Sigmoid colon (tissue), 7 donors: Measurements from ENCODE around the gene CNTN5. TPM values are rescaled to one million over a fixed set of nuclear protein-coding genes. Genes with fewer than 3 reads are reported as not detected.

Experiments
- DNase-seq: peaks from one replicate; pipeline ENCODE4 v3.0.0-alpha.2; 2019
- H3K27ac ChIP-seq, 4 donors: fragments of 200-600 bp; sonication (generic); one replicate each; pipeline ENCODE4 v1.5.1; 2016 to 2019; ENCODE audit warnings: mild to moderate bottlenecking in 1 of 4
- H3K27me3 ChIP-seq, 3 donors: fragments of 200-600 bp; sonication (generic); one replicate each; pipeline ENCODE4 v1.5.1; 2019; ENCODE audit warnings: mild to moderate bottlenecking in 1 of 3
- H3K36me3 ChIP-seq, 4 donors: fragments of 200-600 bp; sonication (generic); one replicate each; pipeline ENCODE4 v1.5.1; 2016 to 2019
- H3K4me1 ChIP-seq, 4 donors: fragments of 200-600 bp; sonication (generic); one replicate each; pipeline ENCODE4 v1.5.1; 2017 to 2019
- H3K4me3 ChIP-seq, 4 donors: fragments of 200-600 bp; sonication (generic); one replicate each; pipeline ENCODE4 v1.5.1; 2017 to 2019; ENCODE audit warnings: mild to moderate bottlenecking in 2 of 4, moderate library complexity in 1 of 4
- H3K9me3 ChIP-seq, 4 donors: fragments of 200-600 bp in 3 of 4; sonication (generic) in 3 of 4; one replicate each; pipeline versions ENCODE4 v1.5.1 to v1.6.1; 2013 to 2019
- CTCF ChIP-seq, 4 experiments: fragments of 450-650 bp in 3 of 4; fragments of 200-600 bp in 1 of 4; IDR thresholded peaks; one replicate each; pipeline ENCODE4 v1.5.1; 2016 to 2019; ENCODE audit warnings: antibody characterized with exemption in 4 of 4, mild to moderate bottlenecking in 3 of 4, moderate library complexity in 2 of 4
- EP300 ChIP-seq, 4 donors: sonication (generic); formaldehyde crosslinking; IDR thresholded peaks; one replicate each; pipeline ENCODE4 v1.6.1; 2017; ENCODE audit warnings: antibody characterized with exemption in 4 of 4
- POLR2A ChIP-seq, 2 donors: fragments of 450-650 bp; IDR thresholded peaks; one replicate each; pipeline ENCODE4 v1.6.1; 2016; ENCODE audit warnings: antibody characterized with exemption in 2 of 2, mild to moderate bottlenecking in 2 of 2, moderate library complexity in 2 of 2
- POLR2AphosphoS5 ChIP-seq, 4 donors: sonication (generic); formaldehyde crosslinking; IDR thresholded peaks; one replicate each; pipeline ENCODE4 v1.6.1; 2017; ENCODE audit warnings: antibody characterized with exemption in 4 of 4
- WGBS, 2 donors: extraction: QIAGEN DNeasy Blood & Tissue Kit; methylation state at CpG; one replicate each; pipeline ENCODE4 v1.1.7; 2013; 5-methylcytosine and 5-hydroxymethylcytosine counted together
- intact Hi-C: fragments of 100-400 bp; cut with DNase I; formaldehyde crosslinking; loops from one replicate; pipeline ENCODE4 v1.15.1; 2023
- polyA plus RNA-seq, 3 donors: library from polyadenylated mRNA; stranded (reverse); fragments of 200-250 nt; gene quantifications; one replicate each; pipeline ENCODE4 v1.2.3, GENCODE V29; 2013
- total RNA-seq, 4 donors: library from RNA; depleted of rRNA; stranded (reverse); fragments of >200 nt; gene quantifications; one replicate each; pipeline ENCODE4 v1.1.0, GENCODE V29; 2016
- donor health status: healthy with polysubstance abuse.
- donor health status: Bipolar disorder and iron deficiency.
- donor health status: healthy.

CNTN5 gene
- total and polyA plus RNA-seq, 7 donors = 0.13 to 0.36 (median 0.16) TPM; not detected in 2

- H3K36me3 ChIP-seq = no peaks in the 10 kb centered on the region
- no peak overlapping the region for H3K27ac ChIP-seq
- H3K4me1 ChIP-seq = no peaks in the 10 kb centered on the region
- WGBS, 2 donors = 22 to 67% methylated on average over 1 of the region's 1 CpG
- no peaks in the 10 kb centered on the region for H3K27me3 ChIP-seq
- no peaks in the 10 kb centered on the region for H3K9me3 ChIP-seq
- TF ChIP-seq POLR2AphosphoS5 (IDR thresholded peaks at IDR 0.05) = no peak
- no peak for TF ChIP-seq EP300 (IDR thresholded peaks at IDR 0.05)
- TF ChIP-seq POLR2A (IDR thresholded peaks at IDR 0.05) = no peak
- no peak for TF ChIP-seq CTCF (IDR thresholded peaks at IDR 0.05)
- H3K4me3 ChIP-seq = no peak overlapping the region
- DNase-seq = no peak
- intact Hi-C loops = no loop called here
Observed at GRCh38 chr11:99682646-99683045, 661.9 kb downstream of the CNTN5 start.

DNA sequence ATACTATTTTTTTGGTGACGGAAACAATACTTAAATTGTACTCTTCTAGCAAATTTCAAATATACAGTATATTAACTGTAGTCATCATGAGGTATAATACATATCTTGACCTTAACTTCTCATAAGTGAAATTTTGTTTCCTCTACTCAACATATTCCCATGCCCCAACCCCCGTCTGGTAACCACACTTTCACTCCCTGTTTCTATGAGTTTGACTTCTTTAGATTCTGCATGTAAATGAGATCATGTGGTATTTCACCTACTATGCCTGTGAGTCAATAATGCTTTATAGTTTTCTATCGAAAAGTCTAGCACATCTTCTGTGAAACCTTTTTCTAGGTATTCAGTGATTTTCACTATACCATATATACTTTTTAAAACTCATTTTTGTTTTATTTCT is 663.2 kb downstream of the CNTN5 start:
- no peaks in the 10 kb centered on the region for H3K36me3 ChIP-seq
- H3K9me3 ChIP-seq = no peaks in the 10 kb centered on the region
- H3K4me1 ChIP-seq = no peaks in the 10 kb centered on the region
- WGBS, 2 donors = 88 to 89% methylated on average over 3 of the region's 3 CpGs
- no peaks in the 10 kb centered on the region for H3K27me3 ChIP-seq
- TF ChIP-seq POLR2AphosphoS5 (IDR thresholded peaks at IDR 0.05) = no peak
- no peak for TF ChIP-seq CTCF (IDR thresholded peaks at IDR 0.05)
- no peak for TF ChIP-seq EP300 (IDR thresholded peaks at IDR 0.05)
- TF ChIP-seq POLR2A (IDR thresholded peaks at IDR 0.05) = no peak
- no peak overlapping the region for H3K4me3 ChIP-seq
- no peak overlapping the region for H3K27ac ChIP-seq
- intact Hi-C loops = no loop called here
- no peak for DNase-seq

- Histone ChIP-seq H3K27me3 (no peaks in the 10 kb centered on the region), H3K4me3 (no peak overlapping the region), H3K27ac (no peak overlapping the region), H3K9me3 (peaks cover 0 to 3% (median 0%) of the 10 kb centered on the region in 4 donors), H3K36me3 (no peaks in the 10 kb centered on the region), H3K4me1 (no peaks in the 10 kb centered on the region)
- DNase-seq = no peak
- 49 to 70% methylated on average over 3 of the region's 3 CpGs for WGBS, 2 donors
- intact Hi-C loops = no loop called here
- TF ChIP-seq EP300 (IDR thresholded peaks at IDR 0.05) = no peak
- no peak for TF ChIP-seq CTCF (IDR thresholded peaks at IDR 0.05)
- no peak for TF ChIP-seq POLR2AphosphoS5 (IDR thresholded peaks at IDR 0.05)
- TF ChIP-seq POLR2A (IDR thresholded peaks at IDR 0.05) = no peak
Observed at GRCh38 chr11:99686838-99687237, 666.1 kb downstream of the CNTN5 start.

GRCh38 chr11:99687320-99687719 is 666.6 kb downstream of the CNTN5 start:
- no peak overlapping the region for H3K27ac ChIP-seq
- no peak overlapping the region for H3K4me3 ChIP-seq
- no peak for TF ChIP-seq CTCF (IDR thresholded peaks at IDR 0.05)
- no peak for TF ChIP-seq POLR2AphosphoS5 (IDR thresholded peaks at IDR 0.05)
- TF ChIP-seq POLR2A (IDR thresholded peaks at IDR 0.05) = no peak
- no peak for TF ChIP-seq EP300 (IDR thresholded peaks at IDR 0.05)
- no peaks in the 10 kb centered on the region for H3K36me3 ChIP-seq
- H3K27me3 ChIP-seq = no peaks in the 10 kb centered on the region
- no peaks in the 10 kb centered on the region for H3K4me1 ChIP-seq
- intact Hi-C loops = no loop called here
- no peak for DNase-seq
- peaks cover 0 to 4% (median 0%) of the 10 kb centered on the region in 4 donors for H3K9me3 ChIP-seq

DNA sequence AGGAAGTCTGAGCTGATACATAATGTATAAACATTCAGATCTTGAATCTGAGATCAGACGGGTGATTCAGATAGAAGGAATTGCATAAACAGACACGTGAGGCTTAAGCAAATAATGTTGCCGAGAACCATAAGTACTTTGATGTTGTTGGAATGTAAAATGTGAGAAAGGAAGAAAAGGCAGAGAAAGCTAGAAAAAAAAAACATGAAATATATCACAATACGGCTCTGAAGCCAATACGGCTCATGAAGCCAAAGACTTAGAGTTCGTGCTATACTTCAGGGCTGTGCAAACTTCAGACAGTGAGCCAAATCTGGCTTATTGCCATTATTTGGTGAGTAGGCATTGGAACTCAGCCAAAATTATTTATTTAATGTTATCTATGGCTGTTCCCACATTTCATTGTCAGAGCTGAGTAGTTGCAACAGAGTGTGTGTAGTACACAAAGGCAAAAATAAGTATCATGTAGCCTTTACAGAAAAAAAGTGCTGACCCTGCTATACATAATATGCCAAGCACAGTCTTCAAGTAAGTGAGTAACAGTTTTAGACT is 673.3 kb downstream of the CNTN5 start:
- intact Hi-C loops = no loop called here
- H3K4me1 ChIP-seq = no peaks in the 10 kb centered on the region
- no peak overlapping the region for H3K4me3 ChIP-seq
- TF ChIP-seq POLR2AphosphoS5 (IDR thresholded peaks at IDR 0.05) (no peak), POLR2A (IDR thresholded peaks at IDR 0.05) (no peak), EP300 (IDR thresholded peaks at IDR 0.05) (no peak), CTCF (IDR thresholded peaks at IDR 0.05) (no peak)
- peaks cover 0 to 4% (median 0%) of the 10 kb centered on the region in 4 donors for H3K9me3 ChIP-seq
- WGBS, 2 donors = 31 to 72% methylated on average over 6 of the region's 6 CpGs
- no peaks in the 10 kb centered on the region for H3K36me3 ChIP-seq
- no peaks in the 10 kb centered on the region for H3K27me3 ChIP-seq
- H3K27ac ChIP-seq = no peak overlapping the region
- no peak for DNase-seq
